A549 (cell line): ENCODE results near the gene MLXIPL.

Source experiments
- BHLHE40 ChIP-seq: IDR thresholded peaks from 2 replicates; pipeline ENCODE4 v1.6.1; 2012; ENCODE audit warnings: low read depth, low read length, inconsistent platforms
- CHD4 ChIP-seq: fragments of 200-600 bp; sonication (generic); IDR thresholded peaks from 2 replicates; pipeline ENCODE4 v1.6.1; 2016; ENCODE audit warnings: antibody characterized with exemption, mild to moderate bottlenecking, borderline replicate concordance
- EHMT2 ChIP-seq: fragments of 200-600 bp; sonication (generic); IDR thresholded peaks from 2 replicates; pipeline ENCODE4 v1.6.1; 2016; ENCODE audit warnings: antibody characterized with exemption, low read depth, mild to moderate bottlenecking, moderate library complexity
- FOSL2 ChIP-seq, 2 experiments: fragments of 450-650 bp in 1 of 2; fragments of >200 bp in 1 of 2; sonication (Bioruptor Twin) in 1 of 2; formaldehyde crosslinking; IDR thresholded peaks; 2 replicates each; pipeline versions ENCODE4 v1.5.0 to v1.6.1; 2016 to 2020; ENCODE audit warnings: mild to moderate bottlenecking in 1 of 2, moderate library complexity in 1 of 2
- HDAC2 ChIP-seq: fragments of 200-600 bp; sonication (generic); IDR thresholded peaks from 2 replicates; pipeline ENCODE4 v1.6.1; 2016
- PHF8 ChIP-seq: fragments of 200-600 bp; sonication (generic); IDR thresholded peaks from 2 replicates; pipeline ENCODE4 v1.6.1; 2016; ENCODE audit warnings: low read depth, mild to moderate bottlenecking, antibody characterized with exemption, moderate library complexity, borderline replicate concordance
- POLR2A ChIP-seq: IDR thresholded peaks from 2 replicates; pipeline ENCODE4 v1.6.1; 2012; ENCODE audit warnings: mild to moderate bottlenecking, low read length
- RAD21 ChIP-seq, 2 experiments: fragments of >200 bp in 1 of 2; sonication (Bioruptor Twin) in 1 of 2; formaldehyde crosslinking in 1 of 2; IDR thresholded peaks in 1 of 2; conservative IDR thresholded peaks in 1 of 2; 2 replicates in 1 of 2; 3 replicates in 1 of 2; pipeline ENCODE4 v1.6.1; 2012 to 2018; ENCODE audit warnings: inconsistent platforms in 1 of 2
- RNF2 ChIP-seq: fragments of 200-600 bp; sonication (generic); IDR thresholded peaks from 2 replicates; pipeline ENCODE4 v1.6.1; 2016; ENCODE audit warnings: low read depth, mild to moderate bottlenecking, antibody characterized with exemption, moderate library complexity, borderline replicate concordance
- SMC3 ChIP-seq: fragments of >200 bp; sonication (Bioruptor Twin); formaldehyde crosslinking; IDR thresholded peaks from 3 replicates; pipeline ENCODE4 v1.6.1; 2018; ENCODE audit warnings: inconsistent platforms
- TFCP2L1 ChIP-seq: fragments of 250-450 bp; sonication (Bioruptor Pico); IDR thresholded peaks from 2 replicates; pipeline ENCODE4 v1.5.0; 2021; ENCODE audit warnings: mild to moderate bottlenecking
- TF ChIP-seq, protein P1 (sequence below): fragments of >200 bp; sonication (Bioruptor Twin); formaldehyde crosslinking; IDR thresholded peaks from 3 replicates; pipeline ENCODE4 v1.5.1; 2016
- TF ChIP-seq, protein P2 (sequence below): IDR thresholded peaks from 2 replicates; pipeline ENCODE4 v1.6.1; 2012
- TF ChIP-seq, protein P3 (sequence below): fragments of 450-650 bp; IDR thresholded peaks from 2 replicates; pipeline ENCODE4 v1.6.1; 2014; ENCODE audit warnings: antibody characterized with exemption

DNA sequence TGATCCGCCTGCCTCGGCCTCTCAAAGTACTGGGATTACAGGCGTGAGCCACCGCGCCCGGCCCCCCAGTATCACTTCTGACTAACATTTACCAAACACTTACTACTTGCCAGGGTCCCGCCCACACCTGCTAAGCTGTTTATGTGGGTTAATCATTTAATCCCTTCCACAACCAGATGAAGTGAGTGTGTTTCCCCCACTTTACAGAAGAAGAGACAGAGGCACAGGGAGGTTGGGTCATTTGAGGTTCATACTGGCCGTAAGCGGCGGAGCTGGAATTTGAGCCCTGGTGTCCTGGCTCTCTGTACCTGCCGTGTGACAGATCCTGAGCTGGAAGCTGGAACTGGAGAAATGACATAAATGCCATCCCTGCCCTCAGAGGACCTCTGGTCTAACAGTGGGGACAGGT lies 28.2 kb upstream of the MLXIPL start:
- TF ChIP-seq, protein P1, sequence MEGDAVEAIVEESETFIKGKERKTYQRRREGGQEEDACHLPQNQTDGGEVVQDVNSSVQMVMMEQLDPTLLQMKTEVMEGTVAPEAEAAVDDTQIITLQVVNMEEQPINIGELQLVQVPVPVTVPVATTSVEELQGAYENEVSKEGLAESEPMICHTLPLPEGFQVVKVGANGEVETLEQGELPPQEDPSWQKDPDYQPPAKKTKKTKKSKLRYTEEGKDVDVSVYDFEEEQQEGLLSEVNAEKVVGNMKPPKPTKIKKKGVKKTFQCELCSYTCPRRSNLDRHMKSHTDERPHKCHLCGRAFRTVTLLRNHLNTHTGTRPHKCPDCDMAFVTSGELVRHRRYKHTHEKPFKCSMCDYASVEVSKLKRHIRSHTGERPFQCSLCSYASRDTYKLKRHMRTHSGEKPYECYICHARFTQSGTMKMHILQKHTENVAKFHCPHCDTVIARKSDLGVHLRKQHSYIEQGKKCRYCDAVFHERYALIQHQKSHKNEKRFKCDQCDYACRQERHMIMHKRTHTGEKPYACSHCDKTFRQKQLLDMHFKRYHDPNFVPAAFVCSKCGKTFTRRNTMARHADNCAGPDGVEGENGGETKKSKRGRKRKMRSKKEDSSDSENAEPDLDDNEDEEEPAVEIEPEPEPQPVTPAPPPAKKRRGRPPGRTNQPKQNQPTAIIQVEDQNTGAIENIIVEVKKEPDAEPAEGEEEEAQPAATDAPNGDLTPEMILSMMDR = no peak
- TF ChIP-seq HDAC2 (no peak), FOSL2 (IDR thresholded peaks at IDR 0.05) (no peak), FOSL2 (CRISPR knock-in tag; IDR thresholded peaks at IDR 0.05) (no peak), SMC3 (no peak), TFCP2L1 (CRISPR knock-in tag) (no peak), RAD21 (conservative IDR thresholded peaks at IDR 0.05 in 1 of 2, IDR thresholded peaks at IDR 0.05 in 1 of 2) (no peak), RNF2 (no peak), BHLHE40 (no peak), PHF8 (no peak), POLR2A (no peak), EHMT2 (no peak), CHD4 (no peak)
- TF ChIP-seq, protein P2, sequence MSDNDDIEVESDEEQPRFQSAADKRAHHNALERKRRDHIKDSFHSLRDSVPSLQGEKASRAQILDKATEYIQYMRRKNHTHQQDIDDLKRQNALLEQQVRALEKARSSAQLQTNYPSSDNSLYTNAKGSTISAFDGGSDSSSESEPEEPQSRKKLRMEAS = no peak
- TF ChIP-seq, protein P3, sequence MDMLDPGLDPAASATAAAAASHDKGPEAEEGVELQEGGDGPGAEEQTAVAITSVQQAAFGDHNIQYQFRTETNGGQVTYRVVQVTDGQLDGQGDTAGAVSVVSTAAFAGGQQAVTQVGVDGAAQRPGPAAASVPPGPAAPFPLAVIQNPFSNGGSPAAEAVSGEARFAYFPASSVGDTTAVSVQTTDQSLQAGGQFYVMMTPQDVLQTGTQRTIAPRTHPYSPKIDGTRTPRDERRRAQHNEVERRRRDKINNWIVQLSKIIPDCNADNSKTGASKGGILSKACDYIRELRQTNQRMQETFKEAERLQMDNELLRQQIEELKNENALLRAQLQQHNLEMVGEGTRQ = no peak
